Caco-2 (cell line): ENCODE measurements around the gene SLC44A1. TPM values are rescaled to one million over a fixed set of nuclear protein-coding genes. Genes with fewer than 3 reads are reported as not detected.

ENCODE experiments used
- BruUV-seq: library from RNA; stranded (reverse); fragments of 400-500 nt; replicated peaks from 2 replicates; lab custom pipeline; 2021; lab: Mats Ljungman, UMichigan
- CTCF ChIA-PET: fragments of 300-600 bp; sonication (Branson Sonifier 250); formaldehyde crosslinking; loops from one replicate; lab custom pipeline; 2022; ENCODE audit warnings: antibody characterized with exemption; lab: Charles Lee
- POLR2A ChIA-PET: fragments of 300-600 bp; sonication (Branson Sonifier 250); formaldehyde crosslinking; loops from one replicate; lab custom pipeline; 2022; ENCODE audit warnings: antibody characterized with exemption; lab: Charles Lee
- DNase-seq, 2 experiments: peaks; one replicate each; pipeline versions ENCODE4 v3.0.0 to v3.0.0-alpha.2; 2020 to 2022
- H3K27me3 ChIP-seq: replicated peaks from 2 replicates; pipeline ENCODE4 v1.6.0; 2011; ENCODE audit warnings: low read length; ENCODE audit not compliant: control insufficient read depth, insufficient read depth
- H3K36me3 ChIP-seq: 2 replicates; pipeline ENCODE4 v1.5.1; 2011; ENCODE audit warnings: low read length; ENCODE audit not compliant: control insufficient read depth, insufficient read depth
- H3K4me1 ChIP-seq: fragments of 250-450 bp; sonication (Bioruptor Pico); 2 replicates; pipeline ENCODE4 v1.5.1; 2020; ENCODE audit warnings: mild to moderate bottlenecking
- H3K4me3 ChIP-seq: 2 replicates; pipeline ENCODE4 v1.5.1; 2011; ENCODE audit warnings: low read depth, mild to moderate bottlenecking, control low read depth, low read length
- H3K9me3 ChIP-seq: fragments of 250-450 bp; sonication (Bioruptor Pico); 2 replicates; pipeline ENCODE4 v1.5.1; 2020; ENCODE audit warnings: mild to moderate bottlenecking, moderate library complexity
- H3K27ac Mint-ChIP-seq: one replicate; pipeline ENCODE4 v1.8.0; 2022; ENCODE audit warnings: mixed read lengths; ENCODE audit not compliant: unreplicated experiment
- H3K27me3 Mint-ChIP-seq: one replicate; pipeline ENCODE4 v1.8.0; 2022; ENCODE audit warnings: mixed read lengths; ENCODE audit not compliant: insufficient read depth, unreplicated experiment
- H3K36me3 Mint-ChIP-seq: one replicate; pipeline ENCODE4 v1.8.0; 2022; ENCODE audit warnings: mild to moderate bottlenecking, mixed read lengths; ENCODE audit not compliant: insufficient read depth, unreplicated experiment
- H3K4me1 Mint-ChIP-seq: one replicate; pipeline ENCODE4 v1.8.0; 2022; ENCODE audit warnings: low read depth, mixed read lengths; ENCODE audit not compliant: unreplicated experiment
- H3K4me3 Mint-ChIP-seq: one replicate; pipeline ENCODE4 v1.8.0; 2022; ENCODE audit warnings: mild to moderate bottlenecking, moderate library complexity, mixed read lengths; ENCODE audit not compliant: unreplicated experiment
- H3K9me3 Mint-ChIP-seq: one replicate; pipeline ENCODE4 v1.8.0; 2022; ENCODE audit warnings: mixed read lengths; ENCODE audit not compliant: unreplicated experiment
- intact Hi-C: fragments of 100-400 bp; cut with micrococcal nuclease; formaldehyde crosslinking; loops from one replicate; pipeline ENCODE4 v1.10.0; 2022; ENCODE audit not compliant: unreplicated experiment
- total RNA-seq: library from RNA; stranded (reverse); gene quantifications from 2 replicates; pipeline ENCODE4 v1.2.3, GENCODE V29; 2022
- TF ChIP-seq, protein P1 (sequence below), 2 experiments: fragments of 200-600 bp in 1 of 2; IDR thresholded peaks; 1 replicate in 1 of 2; 2 replicates in 1 of 2; pipeline versions ENCODE4 v1.5.1 to v1.8.0; 2011 to 2022; ENCODE audit warnings: antibody characterized with exemption in 1 of 2, control low read depth in 1 of 2, inconsistent platforms in 1 of 2, low read depth in 1 of 2, low read length in 1 of 2, mild to moderate bottlenecking in 1 of 2, moderate library complexity in 1 of 2; ENCODE audit not compliant: insufficient read depth in 1 of 2, severe bottlenecking in 1 of 2, unreplicated experiment in 1 of 2

SLC44A1 gene
- total RNA-seq, 1 experiment from 2014 or later = 45.8 TPM

DNA sequence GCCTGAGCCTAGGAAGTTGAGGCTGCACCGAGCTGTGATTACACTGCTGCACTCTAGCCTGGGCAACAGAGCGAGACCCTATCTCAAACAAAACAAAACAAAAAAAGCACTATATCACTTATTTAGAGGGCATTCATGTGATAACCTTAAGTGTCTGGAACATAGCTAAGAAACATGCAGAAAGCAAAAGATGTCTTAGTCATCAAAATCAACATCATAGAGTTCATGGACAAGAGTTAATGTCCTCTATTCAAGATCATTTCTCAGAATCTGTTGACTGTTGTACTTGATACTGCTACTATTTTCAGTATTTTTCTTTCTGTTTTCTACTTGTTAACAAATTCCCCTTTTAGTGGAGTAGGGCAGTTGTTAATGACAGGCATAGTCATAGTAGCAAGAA, 228.8 kb downstream of the SLC44A1 start:
- H3K27me3 Mint-ChIP-seq = no peaks in the 10 kb centered on the region
- no peak overlapping the region for H3K4me3 ChIP-seq
- no peaks in the 10 kb centered on the region for H3K36me3 ChIP-seq
- no peaks in the 10 kb centered on the region for H3K4me1 ChIP-seq
- H3K4me3 Mint-ChIP-seq = no peak overlapping the region
- POLR2A ChIA-PET = no interaction called here
- H3K36me3 Mint-ChIP-seq = peaks cover 14% of the 10 kb centered on the region
- no peaks in the 10 kb centered on the region for H3K9me3 ChIP-seq
- BruUV-seq = no TSS peak
- CTCF ChIA-PET = no interaction called here
- TF ChIP-seq, protein P1, sequence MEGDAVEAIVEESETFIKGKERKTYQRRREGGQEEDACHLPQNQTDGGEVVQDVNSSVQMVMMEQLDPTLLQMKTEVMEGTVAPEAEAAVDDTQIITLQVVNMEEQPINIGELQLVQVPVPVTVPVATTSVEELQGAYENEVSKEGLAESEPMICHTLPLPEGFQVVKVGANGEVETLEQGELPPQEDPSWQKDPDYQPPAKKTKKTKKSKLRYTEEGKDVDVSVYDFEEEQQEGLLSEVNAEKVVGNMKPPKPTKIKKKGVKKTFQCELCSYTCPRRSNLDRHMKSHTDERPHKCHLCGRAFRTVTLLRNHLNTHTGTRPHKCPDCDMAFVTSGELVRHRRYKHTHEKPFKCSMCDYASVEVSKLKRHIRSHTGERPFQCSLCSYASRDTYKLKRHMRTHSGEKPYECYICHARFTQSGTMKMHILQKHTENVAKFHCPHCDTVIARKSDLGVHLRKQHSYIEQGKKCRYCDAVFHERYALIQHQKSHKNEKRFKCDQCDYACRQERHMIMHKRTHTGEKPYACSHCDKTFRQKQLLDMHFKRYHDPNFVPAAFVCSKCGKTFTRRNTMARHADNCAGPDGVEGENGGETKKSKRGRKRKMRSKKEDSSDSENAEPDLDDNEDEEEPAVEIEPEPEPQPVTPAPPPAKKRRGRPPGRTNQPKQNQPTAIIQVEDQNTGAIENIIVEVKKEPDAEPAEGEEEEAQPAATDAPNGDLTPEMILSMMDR (IDR thresholded peaks at IDR 0.05; ENCODE audit: insufficient read depth in 1 of 2, low read depth in 1 of 2, low read length in 1 of 2, severe bottlenecking in 1 of 2, unreplicated experiment in 1 of 2) = no peak
- H3K27me3 ChIP-seq = no peaks in the 10 kb centered on the region
- intact Hi-C loops = no loop called here
- DNase-seq = no peak
- no peaks in the 10 kb centered on the region for H3K9me3 Mint-ChIP-seq
- H3K4me1 Mint-ChIP-seq = no peaks in the 10 kb centered on the region
- no peak overlapping the region for H3K27ac Mint-ChIP-seq

DNA sequence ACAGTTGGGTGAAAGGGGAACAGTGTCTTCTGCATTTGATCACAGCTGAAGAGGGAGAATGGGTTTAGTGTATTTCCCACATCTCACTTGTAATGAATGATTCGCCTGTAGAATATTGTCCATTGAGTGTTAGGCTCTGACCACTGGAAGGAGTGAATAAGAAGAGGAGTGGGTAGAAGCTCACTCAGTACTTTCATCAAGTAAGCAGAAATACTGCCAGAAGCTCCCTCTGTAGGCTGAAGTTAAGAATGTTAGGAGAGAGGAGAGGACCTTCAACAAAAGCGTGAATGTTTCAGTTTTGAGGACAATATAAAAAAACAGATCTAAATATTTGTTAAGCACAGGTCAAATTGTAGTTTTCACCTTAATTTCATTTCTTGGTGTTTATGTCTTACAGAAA, 230.9 kb downstream of the SLC44A1 start:
- intact Hi-C loops = loop anchor here (1.0 kb wide), 2 partner anchors 27 to 49 kb away; partner anchors contain the start of gene FSD1L
- H3K4me1 Mint-ChIP-seq = no peaks in the 10 kb centered on the region
- no peak overlapping the region for H3K4me3 ChIP-seq
- H3K27me3 ChIP-seq = no peaks in the 10 kb centered on the region
- ChIA-PET POLR2A (no interaction called here), CTCF (interaction anchor here (0.6 to 1.0 kb wide), 6 partner anchors 26 to 200 kb away, joined by 3 to 5 read pairs (median 3); no protein-coding TSS in a partner anchor)
- DNase-seq = peak in 1 of 2 experiments; percentile 23
- H3K36me3 ChIP-seq = no peaks in the 10 kb centered on the region
- H3K4me3 Mint-ChIP-seq = no peak overlapping the region
- H3K9me3 Mint-ChIP-seq = no peaks in the 10 kb centered on the region
- no peaks in the 10 kb centered on the region for H3K4me1 ChIP-seq
- no peaks in the 10 kb centered on the region for H3K36me3 Mint-ChIP-seq
- no peak overlapping the region for H3K27ac Mint-ChIP-seq
- no TSS peak for BruUV-seq
- no peaks in the 10 kb centered on the region for H3K9me3 ChIP-seq
- H3K27me3 Mint-ChIP-seq = no peaks in the 10 kb centered on the region
- TF ChIP-seq, protein P1 (IDR thresholded peaks at IDR 0.05; ENCODE audit: insufficient read depth in 1 of 2, low read depth in 1 of 2, low read length in 1 of 2, severe bottlenecking in 1 of 2, unreplicated experiment in 1 of 2) = peak; percentile 34 to 67

DNA sequence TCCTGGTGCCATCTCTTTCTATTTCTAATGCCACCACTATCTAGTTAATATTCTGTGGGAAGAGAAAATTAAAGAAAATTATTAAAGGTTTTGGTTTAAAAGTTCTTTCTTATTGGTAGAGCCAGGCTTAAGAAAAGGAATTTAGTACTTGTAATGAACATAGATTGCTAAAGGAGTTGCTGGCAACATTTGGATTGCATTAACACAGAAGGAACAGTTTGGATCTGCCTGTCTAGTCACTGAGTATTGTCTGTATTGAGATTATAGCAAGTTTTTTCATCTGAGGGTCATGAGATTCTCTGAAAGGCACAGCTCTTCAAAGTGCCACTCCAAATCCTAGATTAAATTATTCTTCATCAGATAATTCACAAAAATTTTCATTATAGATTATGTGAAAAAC, 235.4 kb downstream of the SLC44A1 start:
- no peaks in the 10 kb centered on the region for H3K9me3 ChIP-seq
- Mint-ChIP-seq H3K27ac (no peak overlapping the region), H3K9me3 (no peaks in the 10 kb centered on the region), H3K4me1 (no peaks in the 10 kb centered on the region), H3K36me3 (no peaks in the 10 kb centered on the region), H3K4me3 (no peak overlapping the region), H3K27me3 (no peaks in the 10 kb centered on the region)
- TF ChIP-seq, protein P1 (IDR thresholded peaks at IDR 0.05; ENCODE audit: insufficient read depth in 1 of 2, low read depth in 1 of 2, low read length in 1 of 2, severe bottlenecking in 1 of 2, unreplicated experiment in 1 of 2) = no peak
- H3K27me3 ChIP-seq = no peaks in the 10 kb centered on the region
- ChIA-PET POLR2A (interaction anchor here (0.7 kb wide), 1 partner anchor 12 kb away, joined by 6 read pairs; no protein-coding TSS in a partner anchor), CTCF (no interaction called here)
- no TSS peak for BruUV-seq
- H3K4me1 ChIP-seq = no peaks in the 10 kb centered on the region
- H3K36me3 ChIP-seq = no peaks in the 10 kb centered on the region
- no peak for DNase-seq
- intact Hi-C loops = no loop called here
- H3K4me3 ChIP-seq = no peak overlapping the region
